K562 (cell line): Measurements from ENCODE around the gene PRRC2B.

Experiments
- CTCF ChIP-seq, 3 experiments: IDR thresholded peaks in 2 of 3; conservative IDR thresholded peaks in 1 of 3; 2 replicates each; pipeline ENCODE4 v1.5.1; 2011 to 2012; ENCODE audit warnings: low read length in 3 of 3, mild to moderate bottlenecking in 3 of 3, control low read depth in 2 of 3, improper control_type of control experiment in 1 of 3, inconsistent platforms in 1 of 3, low read depth in 1 of 3, mixed read lengths in 1 of 3, moderate library complexity in 1 of 3; ENCODE audit not compliant: insufficient read depth in 2 of 3
- NCOR1 ChIP-seq: fragments of 450-650 bp; IDR thresholded peaks from 2 replicates; pipeline ENCODE4 v1.6.1; 2016; ENCODE audit warnings: mild to moderate bottlenecking, moderate library complexity
- PHF8 ChIP-seq: fragments of 200-600 bp; sonication (generic); IDR thresholded peaks from 2 replicates; pipeline ENCODE4 v1.6.1; 2012; ENCODE audit warnings: mixed run types, mild to moderate bottlenecking, inconsistent platforms, low read length, moderate library complexity, borderline replicate concordance
- POLR2AphosphoS2 ChIP-seq: IDR thresholded peaks from 2 replicates; pipeline ENCODE4 v1.6.1; 2012; ENCODE audit warnings: low read length, improper control_type of control experiment
- POLR2AphosphoS5 ChIP-seq: IDR thresholded peaks from 2 replicates; pipeline ENCODE4 v1.6.1; 2011; ENCODE audit warnings: mild to moderate bottlenecking, low read depth, low read length, moderate library complexity; ENCODE audit not compliant: control insufficient read depth, insufficient read depth
- RFX5 ChIP-seq: IDR thresholded peaks from 2 replicates; pipeline ENCODE4 v1.6.1; 2011; ENCODE audit warnings: low read depth, mild to moderate bottlenecking, improper control_type of control experiment, low read length

- no peak for TF ChIP-seq NCOR1
- no peak for TF ChIP-seq RFX5
- TF ChIP-seq POLR2AphosphoS5: no peak
- TF ChIP-seq POLR2AphosphoS2: no peak
- no peak for TF ChIP-seq PHF8
- no peak for TF ChIP-seq CTCF (IDR thresholded peaks at IDR 0.05 in 2 of 3, conservative IDR thresholded peaks at IDR 0.05 in 1 of 3; ENCODE audit: insufficient read depth in 2 of 3, low read depth in 1 of 3, low read length in 3 of 3)
Measured at GRCh38 chr9:131545786-131546335, 152.0 kb downstream of the PRRC2B start.
